ENCODE results near the gene IRF2BP2. TPM values are rescaled to one million over a fixed set of nuclear protein-coding genes. Genes with fewer than 3 reads are reported as not detected.
A peak's percentile ranks its signal among the peaks of the same experiment; 100 is the strongest.

Gene IRF2BP2
- total and polyA plus RNA-seq, 7 donors: 53.6 to 116 (median 73.4) TPM

DNA sequence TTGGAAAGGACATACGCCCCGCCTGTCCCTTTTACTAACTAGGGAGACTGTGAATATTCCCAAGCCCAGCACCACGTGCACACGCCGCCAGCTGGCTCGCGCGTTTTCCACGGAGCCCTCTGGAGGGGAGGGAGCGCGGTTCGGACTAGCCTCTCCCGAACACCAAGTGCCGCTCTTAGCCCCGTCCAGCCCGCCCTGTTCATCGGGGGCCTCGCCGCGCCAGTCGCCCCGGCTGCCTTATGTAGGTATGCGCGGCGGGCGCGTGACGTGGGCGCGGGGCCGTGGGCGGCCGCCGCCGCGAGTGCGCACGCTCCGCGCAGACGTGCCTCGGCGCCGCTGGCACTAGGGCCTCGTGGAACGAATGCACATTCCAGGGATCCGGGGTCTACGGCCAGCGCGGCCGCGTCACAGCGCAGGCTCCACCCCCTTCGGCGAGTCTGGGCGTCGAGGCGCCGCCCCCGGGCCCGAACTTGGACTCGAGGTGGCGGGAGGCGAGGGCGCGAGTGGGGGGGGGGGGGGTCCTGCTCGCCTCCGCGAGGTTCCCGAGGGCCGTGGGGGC lies 767 bp upstream of the IRF2BP2 start:
- TF ChIP-seq, protein P1, sequence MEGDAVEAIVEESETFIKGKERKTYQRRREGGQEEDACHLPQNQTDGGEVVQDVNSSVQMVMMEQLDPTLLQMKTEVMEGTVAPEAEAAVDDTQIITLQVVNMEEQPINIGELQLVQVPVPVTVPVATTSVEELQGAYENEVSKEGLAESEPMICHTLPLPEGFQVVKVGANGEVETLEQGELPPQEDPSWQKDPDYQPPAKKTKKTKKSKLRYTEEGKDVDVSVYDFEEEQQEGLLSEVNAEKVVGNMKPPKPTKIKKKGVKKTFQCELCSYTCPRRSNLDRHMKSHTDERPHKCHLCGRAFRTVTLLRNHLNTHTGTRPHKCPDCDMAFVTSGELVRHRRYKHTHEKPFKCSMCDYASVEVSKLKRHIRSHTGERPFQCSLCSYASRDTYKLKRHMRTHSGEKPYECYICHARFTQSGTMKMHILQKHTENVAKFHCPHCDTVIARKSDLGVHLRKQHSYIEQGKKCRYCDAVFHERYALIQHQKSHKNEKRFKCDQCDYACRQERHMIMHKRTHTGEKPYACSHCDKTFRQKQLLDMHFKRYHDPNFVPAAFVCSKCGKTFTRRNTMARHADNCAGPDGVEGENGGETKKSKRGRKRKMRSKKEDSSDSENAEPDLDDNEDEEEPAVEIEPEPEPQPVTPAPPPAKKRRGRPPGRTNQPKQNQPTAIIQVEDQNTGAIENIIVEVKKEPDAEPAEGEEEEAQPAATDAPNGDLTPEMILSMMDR (IDR thresholded peaks at IDR 0.05): peak; percentile 6

DNA sequence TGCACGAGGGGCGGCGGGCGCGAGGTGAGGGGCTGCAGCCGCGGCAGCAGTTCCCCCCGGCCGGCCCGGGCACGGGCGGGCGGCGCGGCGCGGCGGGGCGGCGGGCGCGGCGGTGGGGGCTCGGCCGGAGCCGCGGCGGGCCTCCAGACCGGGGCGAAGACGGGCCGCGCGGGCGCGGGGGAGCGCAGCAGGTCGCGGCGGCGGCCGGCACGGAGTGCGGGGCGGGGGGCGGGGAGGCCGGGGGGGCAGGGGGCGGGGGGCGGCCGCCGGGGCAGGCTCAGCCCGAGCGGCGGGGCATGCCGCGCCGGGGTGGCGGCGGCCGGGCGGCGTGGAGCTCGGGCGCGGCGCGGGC lies 311 bp downstream of the IRF2BP2 start:
- DNase-seq: peak in 1 of 2 donors; percentile 34
- Histone ChIP-seq H3K36me3 (ENCODE audit: insufficient read depth in 1 of 2, low read depth in 1 of 2) (peaks cover 4 to 26% of the 10 kb centered on the region in 2 donors), H3K9me3 (no peaks in the 10 kb centered on the region), H3K27ac (peak overlapping the region; percentile 99), H3K4me3 (peak overlapping the region; percentile 72), H3K4me1 (peaks cover 37% of the 10 kb centered on the region), H3K27me3 (ENCODE audit: insufficient read depth in 3 of 3, low read length in 2 of 3) (no peaks in the 10 kb centered on the region)
- 0 to 10% (median 0%) methylated on average over 2 to 67 of the region's 67 CpGs for WGBS, 3 donors
- intact Hi-C loops (cut with DNase I): loop anchor here (2.0 to 10.0 kb wide), 10 partner anchors 111 to 468 kb away; no protein-coding TSS in a partner anchor
- no peak for ATAC-seq
- TF ChIP-seq, protein P1 (IDR thresholded peaks at IDR 0.05): no peak

More for the DNA sequence above, 767 bp upstream of the IRF2BP2 start:
- Histone ChIP-seq H3K27ac (peak overlapping the region; percentile 99), H3K9me3 (no peaks in the 10 kb centered on the region), H3K27me3 (ENCODE audit: insufficient read depth in 3 of 3, low read length in 2 of 3) (no peaks in the 10 kb centered on the region), H3K36me3 (ENCODE audit: insufficient read depth in 1 of 2, low read depth in 1 of 2) (peaks cover 4 to 26% of the 10 kb centered on the region in 2 donors), H3K4me3 (peak overlapping the region; percentile 72), H3K4me1 (peaks cover 35% of the 10 kb centered on the region)
- WGBS, 3 donors: 0% methylated on average over 46 to 71 of the region's 71 CpGs
- ATAC-seq (peak; percentile 63 to 78 (median 72)), DNase-seq (peak; percentile 96 to 98)
- intact Hi-C loops (cut with DNase I): loop anchor here (2.0 to 5.0 kb wide), 7 partner anchors 112 to 467 kb away; no protein-coding TSS in a partner anchor

DNA sequence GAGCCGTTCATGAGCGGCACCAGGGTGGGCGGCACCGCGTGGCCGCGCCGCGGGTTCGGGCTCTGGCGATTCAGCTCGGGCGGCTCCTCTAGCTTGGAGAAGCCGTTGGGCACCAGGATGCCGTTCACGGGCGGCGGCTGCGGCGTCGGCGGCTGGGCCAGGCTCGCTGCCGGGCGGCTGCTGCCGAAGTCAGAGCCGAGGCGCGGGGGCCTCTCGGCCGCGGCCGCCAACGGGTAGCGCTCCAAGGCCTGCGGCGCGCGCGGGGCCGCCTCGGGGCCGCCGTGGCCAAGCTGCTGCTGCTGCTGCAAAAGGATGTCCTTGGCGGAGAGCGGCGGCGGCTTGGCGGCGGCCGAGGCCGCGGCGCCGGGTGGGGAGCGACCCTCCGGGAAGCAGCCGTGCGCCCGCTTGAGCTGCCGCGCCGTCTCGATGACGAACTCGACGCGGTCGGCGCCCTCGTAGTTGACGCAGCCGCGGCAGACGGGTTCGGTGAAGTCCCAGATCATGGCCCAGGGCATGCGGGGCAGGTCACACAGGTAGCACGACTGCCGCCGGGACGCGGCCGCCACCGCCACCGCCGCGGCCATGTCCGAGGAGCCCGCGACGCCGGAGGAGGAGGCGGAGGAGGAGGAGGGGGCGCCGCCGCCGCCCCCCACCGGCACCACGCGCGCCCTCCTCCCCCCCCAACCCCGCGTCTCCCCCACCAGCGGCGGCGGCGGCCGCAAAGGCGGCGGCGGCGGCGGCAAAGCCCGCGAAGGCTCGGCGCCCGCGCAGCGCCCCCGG lies 877 bp downstream of the IRF2BP2 start:
- TF ChIP-seq, protein P1 (IDR thresholded peaks at IDR 0.05): no peak
- Histone ChIP-seq H3K27ac (peak overlapping the region; percentile 99), H3K27me3 (ENCODE audit: insufficient read depth in 3 of 3, low read length in 2 of 3) (no peaks in the 10 kb centered on the region), H3K9me3 (no peaks in the 10 kb centered on the region), H3K36me3 (ENCODE audit: insufficient read depth in 1 of 2, low read depth in 1 of 2) (peaks cover 4 to 26% of the 10 kb centered on the region in 2 donors), H3K4me3 (peak overlapping the region; percentile 90), H3K4me1 (peaks cover 31% of the 10 kb centered on the region)
- DNase-seq (peak; percentile 65 to 78), ATAC-seq (no peak)
- 0% methylated on average over 47 to 113 of the region's 121 CpGs for WGBS, 3 donors
- intact Hi-C loops (cut with DNase I): loop anchor here (1.0 to 10.0 kb wide), 4 partner anchors 112 to 466 kb away; no protein-coding TSS in a partner anchor

DNA sequence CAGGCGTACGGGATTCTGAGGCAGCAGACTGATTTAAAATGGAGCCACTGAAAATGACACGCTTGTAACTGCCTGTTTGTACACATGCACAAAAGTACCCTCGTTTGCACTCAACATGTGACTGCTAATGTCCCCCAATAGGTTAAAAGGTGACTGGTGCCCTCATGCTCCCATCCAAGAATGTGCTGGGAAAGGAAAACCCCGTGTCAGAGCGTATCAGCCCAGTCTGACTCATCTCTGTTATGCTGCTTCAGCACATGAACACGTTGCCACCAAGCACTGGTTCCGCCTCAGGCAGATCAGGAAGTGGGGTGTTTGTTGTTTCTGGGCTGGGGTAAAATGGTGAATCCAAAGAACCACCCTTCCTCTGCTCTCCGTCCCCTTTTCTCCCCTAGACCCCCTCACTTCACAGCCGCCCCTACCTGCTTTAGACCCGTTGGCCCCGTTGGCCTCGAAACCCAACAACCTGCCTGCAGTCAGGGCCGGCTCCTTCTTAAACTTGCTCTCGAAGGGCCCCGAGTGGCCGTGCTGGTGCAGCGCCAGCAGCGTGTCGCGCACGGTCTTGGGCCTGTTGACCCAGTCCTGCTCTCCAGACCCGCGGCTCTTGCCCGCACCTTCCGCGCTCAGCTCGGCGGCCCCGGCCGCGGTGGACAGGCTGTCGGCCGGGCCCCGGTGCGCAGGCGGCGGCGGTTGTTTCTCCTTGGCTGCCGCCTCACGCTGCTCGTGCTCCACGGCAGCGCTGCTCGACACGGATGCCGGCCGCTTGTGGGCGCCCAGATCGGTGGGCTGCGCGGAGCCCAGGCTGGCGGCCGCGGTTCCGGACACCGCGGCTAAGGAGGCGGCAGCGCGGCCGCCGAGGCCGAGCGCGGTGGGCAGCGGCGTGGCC lies 1.7 kb downstream of the IRF2BP2 start:
- ATAC-seq: peak; percentile 57 to 70 (median 64)
- Histone ChIP-seq H3K36me3 (ENCODE audit: insufficient read depth in 1 of 2, low read depth in 1 of 2) (peaks cover 4 to 26% of the 10 kb centered on the region in 2 donors), H3K27ac (peak overlapping the region; percentile 99), H3K27me3 (ENCODE audit: insufficient read depth in 3 of 3, low read length in 2 of 3) (no peaks in the 10 kb centered on the region), H3K9me3 (no peaks in the 10 kb centered on the region), H3K4me1 (peaks cover 27% of the 10 kb centered on the region), H3K4me3 (peak overlapping the region; percentile 90)
- 0% methylated on average over 58 to 68 of the region's 68 CpGs for WGBS, 3 donors
- intact Hi-C loops (cut with DNase I): loop anchor here (1.0 to 10.0 kb wide), 4 partner anchors 111 to 467 kb away; no protein-coding TSS in a partner anchor
- TF ChIP-seq, protein P1 (IDR thresholded peaks at IDR 0.05): no peak
- DNase-seq: peak; percentile 79 to 86
